D721Med (cell line): ENCODE data around the gene RFT1.

Experiments used
- DNase-seq: peaks from one replicate; pipeline ENCODE4 v3.0.0; 2011; ENCODE audit warnings: low spot score; ENCODE audit not compliant: insufficient read length
- FAIRE-seq: peaks from 2 replicates; lab custom pipeline; 2011; peaks lifted over from hg19 to GRCh38; lab: Jason Lieb, UNC
- TF ChIP-seq, protein P1 (sequence below): IDR thresholded peaks from 2 replicates; pipeline ENCODE4 v1.5.1; 2012; ENCODE audit warnings: mild to moderate bottlenecking, control low read depth; ENCODE audit not compliant: insufficient read depth; ENCODE audit errors: missing control alignments

The RFT1 gene

DNA sequence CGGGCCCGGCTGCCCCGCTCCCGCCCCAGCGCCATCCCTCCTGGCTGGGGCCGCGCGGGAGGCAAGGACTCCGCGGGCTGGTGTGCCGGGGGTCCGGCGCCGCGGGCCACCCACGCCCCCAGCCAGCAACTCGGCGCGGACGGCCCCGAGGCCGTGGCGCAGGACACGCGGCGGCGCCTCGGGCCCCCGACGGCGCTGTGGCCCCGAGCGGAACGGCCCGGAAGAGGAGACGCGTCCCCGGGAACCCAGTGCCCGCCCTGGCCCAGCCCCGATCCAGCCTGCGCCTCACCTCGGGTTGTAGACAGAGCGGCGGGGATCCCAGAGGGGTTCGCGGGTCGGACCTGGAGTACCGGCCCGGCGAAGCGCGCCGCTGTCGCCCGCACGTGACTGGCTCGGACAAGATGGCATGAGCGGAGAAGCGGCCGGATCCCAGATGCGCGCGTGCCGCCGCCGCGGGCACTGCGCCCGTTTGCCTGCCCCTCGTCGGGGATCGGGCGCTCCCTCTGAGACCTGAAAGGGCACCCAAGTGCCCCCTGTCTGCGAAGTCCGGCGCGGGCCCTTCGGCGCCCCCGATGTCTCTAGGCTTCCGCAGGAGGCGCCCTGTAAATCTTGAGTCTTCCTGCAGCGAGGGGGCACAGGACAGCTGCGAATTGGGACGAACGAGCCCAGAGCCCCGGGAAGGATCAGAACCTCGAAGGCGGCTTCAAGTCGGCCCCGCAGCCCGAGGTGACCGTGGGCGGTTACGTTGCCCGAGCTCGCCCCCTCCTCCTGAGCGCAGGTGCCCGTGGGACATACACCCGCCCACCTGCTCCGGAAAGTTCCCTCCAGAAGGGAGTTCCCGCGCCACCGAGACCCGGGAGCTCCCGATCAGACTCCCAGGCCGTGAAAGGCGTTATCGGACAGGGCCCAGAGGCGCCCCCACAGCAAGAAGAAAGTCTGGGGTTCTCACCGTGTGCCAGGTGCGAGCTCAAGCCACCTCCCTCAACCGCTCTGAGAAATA is 83.8 kb downstream of the RFT1 start:
- FAIRE-seq: no peak
- DNase-seq: peak; percentile 41
- TF ChIP-seq, protein P1, sequence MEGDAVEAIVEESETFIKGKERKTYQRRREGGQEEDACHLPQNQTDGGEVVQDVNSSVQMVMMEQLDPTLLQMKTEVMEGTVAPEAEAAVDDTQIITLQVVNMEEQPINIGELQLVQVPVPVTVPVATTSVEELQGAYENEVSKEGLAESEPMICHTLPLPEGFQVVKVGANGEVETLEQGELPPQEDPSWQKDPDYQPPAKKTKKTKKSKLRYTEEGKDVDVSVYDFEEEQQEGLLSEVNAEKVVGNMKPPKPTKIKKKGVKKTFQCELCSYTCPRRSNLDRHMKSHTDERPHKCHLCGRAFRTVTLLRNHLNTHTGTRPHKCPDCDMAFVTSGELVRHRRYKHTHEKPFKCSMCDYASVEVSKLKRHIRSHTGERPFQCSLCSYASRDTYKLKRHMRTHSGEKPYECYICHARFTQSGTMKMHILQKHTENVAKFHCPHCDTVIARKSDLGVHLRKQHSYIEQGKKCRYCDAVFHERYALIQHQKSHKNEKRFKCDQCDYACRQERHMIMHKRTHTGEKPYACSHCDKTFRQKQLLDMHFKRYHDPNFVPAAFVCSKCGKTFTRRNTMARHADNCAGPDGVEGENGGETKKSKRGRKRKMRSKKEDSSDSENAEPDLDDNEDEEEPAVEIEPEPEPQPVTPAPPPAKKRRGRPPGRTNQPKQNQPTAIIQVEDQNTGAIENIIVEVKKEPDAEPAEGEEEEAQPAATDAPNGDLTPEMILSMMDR: no peak

DNA sequence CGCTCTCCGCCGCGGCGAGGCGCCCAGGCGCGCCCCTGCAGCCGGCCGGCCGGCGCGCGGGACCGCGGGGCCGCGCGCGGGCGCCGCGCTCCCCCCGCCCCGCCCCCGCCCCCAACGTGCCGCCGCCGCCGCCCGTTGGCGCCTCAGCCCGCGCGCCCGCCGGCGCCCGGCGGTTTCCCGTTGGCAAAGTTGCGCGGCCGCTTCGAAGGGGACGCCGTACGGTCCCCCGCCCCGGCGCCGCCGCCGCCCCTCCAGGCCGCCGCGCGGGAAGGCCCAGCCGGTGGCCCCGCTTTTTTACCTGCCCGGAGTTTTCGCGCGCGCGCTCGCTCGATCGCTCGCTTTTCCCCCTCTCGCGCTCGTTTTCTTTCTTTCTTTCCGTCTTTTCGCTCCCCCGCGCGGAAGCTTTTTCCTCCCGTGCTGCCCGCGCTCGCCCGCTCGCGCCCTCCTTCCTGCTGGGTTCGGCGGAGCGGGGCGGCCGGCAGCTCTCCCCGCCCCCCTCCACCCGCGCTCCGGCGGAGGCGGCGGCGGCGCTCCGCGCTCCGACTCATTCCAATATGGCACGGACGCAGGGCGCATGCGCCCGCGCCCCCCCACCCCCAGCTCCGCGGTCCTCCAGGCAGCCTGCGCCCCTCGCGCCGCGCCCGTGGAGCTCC is 84.6 kb downstream of the RFT1 start, which contains the start of gene SFMBT1:
TSS of gene SFMBT1 (minus strand) at position 556 of the 653 bp plus-strand sequence. CDS start 76,945 bp downstream, outside the sequence.
- TF ChIP-seq, protein P1: no peak
- FAIRE-seq (no peak), DNase-seq (peak; percentile 77)

DNA sequence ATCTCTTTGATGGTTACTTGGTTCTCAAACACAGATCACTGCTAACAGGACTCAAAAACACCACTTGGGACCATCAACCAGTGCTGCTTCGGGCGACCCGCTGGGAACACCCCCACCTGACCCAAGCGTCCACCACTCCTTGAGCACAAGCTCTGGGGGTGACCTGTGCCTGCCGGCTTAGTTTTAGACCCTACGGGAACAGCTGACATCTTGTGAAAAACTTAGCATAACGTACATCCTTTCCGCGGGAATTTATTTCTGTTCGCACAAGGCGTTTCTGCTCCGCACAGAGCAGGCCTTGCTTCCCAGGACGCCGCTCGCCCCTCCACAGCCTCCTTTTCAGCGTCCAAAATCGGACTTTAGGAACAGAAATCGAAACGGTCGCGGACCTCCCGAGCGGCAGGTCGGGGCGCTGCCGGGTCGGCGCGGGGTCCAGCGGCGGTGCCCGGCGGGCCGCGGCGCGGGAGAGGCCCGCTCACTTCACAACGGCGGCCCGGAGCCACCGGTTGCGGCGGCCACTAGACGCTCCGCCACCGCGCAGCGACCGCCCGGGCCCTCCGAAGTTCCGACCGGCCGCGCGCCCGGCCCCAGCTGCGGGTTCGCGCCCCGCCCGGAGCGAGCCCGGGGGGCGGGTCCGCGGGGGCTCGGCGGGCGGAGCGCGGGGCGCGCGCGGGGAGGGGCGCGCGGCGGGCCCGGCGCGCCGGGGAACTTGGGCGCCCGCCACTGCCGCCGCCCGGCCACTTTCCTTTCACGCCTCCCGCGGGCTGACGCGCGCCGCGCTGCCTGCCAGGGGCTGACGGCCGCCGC is 85.3 kb downstream of the RFT1 start:
- TF ChIP-seq, protein P1: no peak
- no peak for DNase-seq
- no peak for FAIRE-seq

DNA sequence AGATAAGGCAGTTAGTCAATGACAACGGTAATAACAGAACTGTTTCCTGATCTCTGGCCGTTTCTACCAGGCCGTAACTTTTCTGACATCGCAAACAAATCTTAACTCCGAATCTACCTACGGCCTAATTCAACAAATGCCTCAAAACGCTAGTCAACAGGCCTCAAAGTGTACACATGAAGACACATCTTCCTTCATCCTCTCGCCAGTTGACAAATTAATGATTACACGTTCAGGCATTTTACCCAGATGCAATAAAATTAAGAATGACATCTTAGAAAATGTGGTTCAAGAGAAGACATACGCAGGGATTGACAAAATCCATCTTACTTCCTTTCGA is 85.9 kb downstream of the RFT1 start:
- peak; percentile 61 for FAIRE-seq
- DNase-seq: no peak
- TF ChIP-seq, protein P1: no peak

DNA sequence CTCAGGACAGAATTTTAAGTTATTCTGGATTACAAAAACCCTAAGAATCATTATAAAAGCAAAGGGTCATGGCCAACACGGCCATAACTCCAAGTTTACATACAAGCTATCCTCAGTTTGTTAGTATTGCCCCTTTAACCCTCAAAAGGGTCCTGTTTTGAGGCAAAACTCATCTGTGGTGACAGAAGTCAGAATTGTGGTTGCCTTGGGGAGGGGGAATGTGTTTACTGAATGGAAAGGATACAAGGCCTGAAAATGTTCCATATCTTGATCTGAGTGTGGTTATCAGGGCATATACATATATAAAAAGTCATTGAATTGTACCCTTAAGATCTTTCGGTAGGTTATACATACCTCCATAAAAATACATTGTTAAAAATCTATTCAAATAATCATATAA is 86.5 kb downstream of the RFT1 start:
- DNase-seq: no peak
- TF ChIP-seq, protein P1: no peak
- FAIRE-seq: no peak

DNA sequence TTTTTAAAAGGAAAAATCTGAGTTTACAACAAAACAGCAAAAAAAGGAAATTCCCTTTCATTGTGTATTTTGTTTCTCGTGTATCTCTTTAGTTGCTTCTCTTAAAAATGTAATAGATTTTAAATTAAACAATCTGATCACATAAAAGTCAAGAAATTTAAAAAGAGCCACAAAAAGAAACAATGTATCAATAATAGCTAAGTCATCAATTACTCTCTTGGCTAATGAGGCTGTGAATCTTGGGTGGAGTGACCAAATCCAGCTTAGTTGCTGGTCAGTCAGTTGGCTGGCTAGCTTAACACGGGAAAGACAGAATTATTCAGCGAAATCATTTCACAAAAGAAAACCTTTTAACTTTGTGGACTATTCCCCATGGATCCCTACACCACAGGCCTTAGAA is 87.6 kb downstream of the RFT1 start:
- TF ChIP-seq, protein P1: no peak
- FAIRE-seq: no peak
- no peak for DNase-seq
